ENCODE results near the gene SFXN2.

Gene SFXN2

GRCh38 chr10:102770792-102771191 lies 56.4 kb downstream of the SFXN2 start:
- Histone ChIP-seq H3K36me3 (replicated peaks; ENCODE audit: insufficient read depth, low read length) (no peaks in the 10 kb centered on the region), H3K27ac (ENCODE audit: low read length) (no peak overlapping the region), H2AFZ (ENCODE audit: low read length) (no peak overlapping the region), H3K4me3 (ENCODE audit: low read length) (no peak overlapping the region), H3K9ac (ENCODE audit: low read length) (no peak overlapping the region), H3K27me3 (replicated peaks; ENCODE audit: insufficient read depth, low read length) (no peaks in the 10 kb centered on the region), H3K9me2 (replicated peaks; ENCODE audit: insufficient read depth, low read length) (no peaks in the 10 kb centered on the region), H3K79me2 (ENCODE audit: low read length) (peaks cover 59% of the 10 kb centered on the region), H4K20me1 (ENCODE audit: insufficient read depth, low read length) (no peaks in the 10 kb centered on the region), H3F3A (ENCODE audit: insufficient read depth, low read length) (peaks cover 22% of the 10 kb centered on the region), H3K4me1 (ENCODE audit: low read length) (peaks cover 44% of the 10 kb centered on the region), H3K4me2 (ENCODE audit: low read depth, low read length) (no peak overlapping the region), H3K9me3 (replicated peaks; ENCODE audit: insufficient read depth, low read length) (no peaks in the 10 kb centered on the region)
- DNase-seq: no peak
- no peak for TF ChIP-seq CTCF (IDR thresholded peaks at IDR 0.05; ENCODE audit: low read length)
- TF ChIP-seq EZH2 (optimal IDR thresholded peaks at IDR 0.05; ENCODE audit: low read depth, low read length): no peak
- no peak for TF ChIP-seq EZH2phosphoT487 (IDR thresholded peaks at IDR 0.05; ENCODE audit: low read length)

- Histone ChIP-seq H2AFZ (ENCODE audit: low read length) (no peak overlapping the region), H3K9ac (ENCODE audit: low read length) (no peak overlapping the region; the same call in 1 of the 2 replicates), H3K36me3 (replicated peaks; ENCODE audit: insufficient read depth, low read length) (no peaks in the 10 kb centered on the region), H3K27ac (ENCODE audit: low read length) (peak overlapping the region; percentile 78; the same call in 1 of the 2 replicates), H3K27me3 (replicated peaks; ENCODE audit: insufficient read depth, low read length) (no peaks in the 10 kb centered on the region), H3K4me3 (ENCODE audit: low read length) (no peak overlapping the region), H3K9me2 (replicated peaks; ENCODE audit: insufficient read depth, low read length) (no peaks in the 10 kb centered on the region), H3F3A (ENCODE audit: insufficient read depth, low read length) (peaks cover 43% of the 10 kb centered on the region), H3K9me3 (replicated peaks; ENCODE audit: insufficient read depth, low read length) (no peaks in the 10 kb centered on the region), H3K79me2 (ENCODE audit: low read length) (peaks cover 63% of the 10 kb centered on the region), H4K20me1 (ENCODE audit: insufficient read depth, low read length) (no peaks in the 10 kb centered on the region), H3K4me1 (ENCODE audit: low read length) (peaks cover 55% of the 10 kb centered on the region), H3K4me2 (ENCODE audit: low read depth, low read length) (no peak overlapping the region)
- TF ChIP-seq CTCF (IDR thresholded peaks at IDR 0.05; ENCODE audit: low read length) (no peak), EZH2phosphoT487 (IDR thresholded peaks at IDR 0.05; ENCODE audit: low read length) (no peak), EZH2 (optimal IDR thresholded peaks at IDR 0.05; ENCODE audit: low read depth, low read length) (no peak)
- DNase-seq: no peak
Observed at GRCh38 chr10:102773320-102773719, 58.9 kb downstream of the SFXN2 start.

GRCh38 chr10:102773986-102774385 lies 59.5 kb downstream of the SFXN2 start:
- H3K27me3 ChIP-seq (replicated peaks; ENCODE audit: insufficient read depth, low read length): no peaks in the 10 kb centered on the region
- no peaks in the 10 kb centered on the region for H3K9me3 ChIP-seq (replicated peaks; ENCODE audit: insufficient read depth, low read length)
- H4K20me1 ChIP-seq (ENCODE audit: insufficient read depth, low read length): no peaks in the 10 kb centered on the region
- peak overlapping the region; percentile 8; the same call in 1 of the 2 replicates for H3K9ac ChIP-seq (ENCODE audit: low read length)
- no peak overlapping the region for H2AFZ ChIP-seq (ENCODE audit: low read length)
- H3K4me1 ChIP-seq (ENCODE audit: low read length): peaks cover 62% of the 10 kb centered on the region
- peaks cover 70% of the 10 kb centered on the region for H3K79me2 ChIP-seq (ENCODE audit: low read length)
- peak overlapping the region; percentile 28; the same call in 1 of the 2 replicates for H3K4me2 ChIP-seq (ENCODE audit: low read depth, low read length)
- no peak for DNase-seq
- no peaks in the 10 kb centered on the region for H3K9me2 ChIP-seq (replicated peaks; ENCODE audit: insufficient read depth, low read length)
- H3K36me3 ChIP-seq (replicated peaks; ENCODE audit: insufficient read depth, low read length): no peaks in the 10 kb centered on the region
- no peak overlapping the region for H3K4me3 ChIP-seq (ENCODE audit: low read length)
- peak overlapping the region; percentile 78 for H3K27ac ChIP-seq (ENCODE audit: low read length)
- no peak for TF ChIP-seq EZH2 (optimal IDR thresholded peaks at IDR 0.05; ENCODE audit: low read depth, low read length)
- no peak for TF ChIP-seq EZH2phosphoT487 (IDR thresholded peaks at IDR 0.05; ENCODE audit: low read length)
- TF ChIP-seq CTCF (IDR thresholded peaks at IDR 0.05; ENCODE audit: low read length): no peak
- H3F3A ChIP-seq (ENCODE audit: insufficient read depth, low read length): peaks cover 44% of the 10 kb centered on the region
